GM12878 (cell line): Measurements from ENCODE around the gene THYN1. TPM values are rescaled to one million over a fixed set of nuclear protein-coding genes. Genes with fewer than 3 reads are reported as not detected.

Source experiments
- ATAC-seq: fragments of 200-7000 bp; cut with Tn5 transposase; 3 replicates; pipeline ENCODE4 v1.9.1; 2020; ENCODE audit warnings: mild to moderate bottlenecking, moderate library complexity
- BruUV-seq: library from RNA; stranded (reverse); fragments of 400-500 nt; replicated peaks from 2 replicates; lab custom pipeline; 2021; lab: Mats Ljungman, UMichigan
- CTCF ChIA-PET: fragments of 300-600 bp; sonication (Branson Sonifier 250); formaldehyde crosslinking; extraction: SDS; loops from one replicate; lab custom pipeline; 2021; ENCODE audit warnings: inconsistent platforms; lab: Yijun Ruan, JAX
- POLR2A ChIA-PET: fragments of 350-600 bp; formaldehyde crosslinking; extraction: SDS; loops from one replicate; lab custom pipeline; 2021; ENCODE audit warnings: inconsistent platforms; lab: Charles Lee
- RAD21 ChIA-PET: fragments of 300-600 bp; sonication (Branson Sonifier 250); formaldehyde crosslinking; loops from one replicate; lab custom pipeline; 2023; ENCODE audit warnings: antibody characterized with exemption; ENCODE audit not compliant: unreplicated experiment; lab: Charles Lee
- SMC1A ChIA-PET: fragments of 300-600 bp; sonication (Branson Sonifier 250); formaldehyde crosslinking; loops from one replicate; lab custom pipeline; 2023; ENCODE audit not compliant: unreplicated experiment, uncharacterized antibody; lab: Charles Lee
- DNase-seq: peaks from one replicate; pipeline ENCODE4 v3.0.0-alpha.2; 2011; ENCODE audit warnings: low read depth, low spot score
- FAIRE-seq: peaks from 3 replicates; lab custom pipeline; 2011; peaks lifted over from hg19 to GRCh38; lab: Jason Lieb, UNC
- H2AFZ ChIP-seq: 2 replicates; pipeline ENCODE4 v1.6.0; 2011; ENCODE audit warnings: low read depth, low read length, control low read depth; ENCODE audit not compliant: control insufficient read depth
- H3K27ac ChIP-seq: 2 replicates; pipeline ENCODE4 v1.5.1; 2011; ENCODE audit warnings: control low read depth; ENCODE audit not compliant: control insufficient read depth, insufficient read depth
- H3K27me3 ChIP-seq, 2 experiments: replicated peaks in 1 of 2; 2 replicates each; pipeline versions ENCODE4 v1.6.0 to v1.6.1; 2011; ENCODE audit warnings: low read length in 1 of 2; ENCODE audit not compliant: control insufficient read depth in 2 of 2, insufficient read depth in 2 of 2
- H3K36me3 ChIP-seq, 2 experiments: 2 replicates each; pipeline ENCODE4 v1.5.1; 2011; ENCODE audit warnings: low read length in 1 of 2; ENCODE audit not compliant: control insufficient read depth in 2 of 2, insufficient read depth in 2 of 2
- H3K4me1 ChIP-seq: 2 replicates; pipeline ENCODE4 v1.6.1; 2011; ENCODE audit warnings: mild to moderate bottlenecking, low read length, moderate library complexity, mixed read lengths; ENCODE audit not compliant: control insufficient read depth, insufficient read depth
- H3K4me2 ChIP-seq: 2 replicates; pipeline ENCODE4 v1.6.0; 2011; ENCODE audit warnings: control low read depth; ENCODE audit not compliant: control insufficient read depth, insufficient read depth
- H3K4me3 ChIP-seq: fragments of 200-600 bp; sonication (generic); 2 replicates; pipeline ENCODE4 v1.5.1; 2016
- H3K79me2 ChIP-seq: 2 replicates; pipeline ENCODE4 v1.6.0; 2011; ENCODE audit warnings: low read length; ENCODE audit not compliant: control insufficient read depth, insufficient read depth
- H3K9ac ChIP-seq: 2 replicates; pipeline ENCODE4 v1.8.0; 2011; ENCODE audit warnings: low read length, control low read depth, mixed read lengths; ENCODE audit not compliant: control insufficient read depth, insufficient read depth
- H3K9me3 ChIP-seq: replicated peaks from 3 replicates; pipeline ENCODE4 v1.5.1; 2011; ENCODE audit warnings: mild to moderate bottlenecking, low read length; ENCODE audit not compliant: control insufficient read depth, insufficient read depth
- H4K20me1 ChIP-seq: 2 replicates; pipeline ENCODE4 v1.6.0; 2011; ENCODE audit not compliant: control insufficient read depth, insufficient read depth
- BRCA1 ChIP-seq: IDR thresholded peaks from 2 replicates; pipeline ENCODE4 v1.6.1; 2011; ENCODE audit warnings: low read depth, low read length, improper control_type of control experiment
- GATAD2B ChIP-seq: fragments of 450-650 bp; conservative IDR thresholded peaks from 2 replicates; pipeline ENCODE4 v1.6.1; 2017; ENCODE audit warnings: low read depth, mild to moderate bottlenecking, moderate library complexity
- HDAC2 ChIP-seq: fragments of 200-600 bp; sonication (generic); IDR thresholded peaks from 2 replicates; pipeline ENCODE4 v1.6.1; 2017
- NFIC ChIP-seq: IDR thresholded peaks from 2 replicates; pipeline ENCODE4 v1.6.1; 2012; ENCODE audit warnings: low read depth, mild to moderate bottlenecking, inconsistent platforms, low read length, moderate library complexity
- PML ChIP-seq: IDR thresholded peaks from 2 replicates; pipeline ENCODE4 v1.6.1; 2012; ENCODE audit warnings: low read length, inconsistent platforms
- POLR2AphosphoS2 ChIP-seq: IDR thresholded peaks from 2 replicates; pipeline ENCODE4 v1.6.1; 2011; ENCODE audit warnings: low read depth, mild to moderate bottlenecking, low read length, improper control_type of control experiment, moderate library complexity
- STAT1 ChIP-seq: fragments of 450-650 bp; conservative IDR thresholded peaks from 2 replicates; pipeline ENCODE4 v1.6.1; 2014; ENCODE audit warnings: antibody characterized with exemption, mild to moderate bottlenecking
- WGBS: methylation state at CpG from one replicate; pipeline ENCODE4 v1.1.6; 2016; ENCODE audit warnings: low lambda C conversion rate; ENCODE audit not compliant: insufficient replicate concordance, insufficient coverage; ENCODE audit errors: missing lambda C conversion rate; 5-methylcytosine and 5-hydroxymethylcytosine counted together
- in situ Hi-C: fragments of 300-500 bp; cut with MboI; formaldehyde crosslinking; loops from 9 replicates; pipeline ENCODE4 v1.14.3; 2018; ENCODE audit warnings: mixed read lengths
- intact Hi-C: fragments of 100-400 bp; cut with micrococcal nuclease; formaldehyde crosslinking; loops from one replicate; pipeline ENCODE4 v1.14.2; 2022; ENCODE audit not compliant: unreplicated experiment
- polyA plus RNA-seq, 11 experiments: library from polyadenylated mRNA; depleted of rRNA in 4 of 11; unstranded in 6 of 11; stranded (reverse) in 5 of 11; fragments of >200 nt; fragmentation: Nextera tagmentation in 4 of 11; fragmentation: Illumina TruSeq in 1 of 11; extraction: Ambion mirVana in 4 of 11; extraction: Trizol in 1 of 11; gene quantifications; 1 replicate in 1 of 11; 2 replicates in 10 of 11; pipeline versions ENCODE4 v1.2.1 to v1.2.3, GENCODE V29; 2011 to 2016; ENCODE audit warnings: inconsistent platforms in 2 of 11, missing spikeins in 2 of 11, low read depth in 1 of 11
- total RNA-seq, 4 experiments: library from RNA; depleted of rRNA in 3 of 4; stranded (reverse); fragments of >200 nt in 3 of 4; fragmentation: Illumina TruSeq in 1 of 4; extraction: Trizol in 1 of 4; gene quantifications; 2 replicates each; pipeline versions ENCODE4 v1.2.1 to v1.2.3, GENCODE V29; 2013 to 2021
- TF ChIP-seq, protein P1 (sequence below): fragments of 450-650 bp; IDR thresholded peaks from 2 replicates; pipeline ENCODE4 v1.6.1; 2017; ENCODE audit warnings: borderline replicate concordance

Gene THYN1
- total and polyA plus RNA-seq, 10 of the 15 experiments (the other 5 are each of a cell fraction or from before 2014, with no cell fraction given), result 45.7 to 221 (median 96.3) TPM

DNA sequence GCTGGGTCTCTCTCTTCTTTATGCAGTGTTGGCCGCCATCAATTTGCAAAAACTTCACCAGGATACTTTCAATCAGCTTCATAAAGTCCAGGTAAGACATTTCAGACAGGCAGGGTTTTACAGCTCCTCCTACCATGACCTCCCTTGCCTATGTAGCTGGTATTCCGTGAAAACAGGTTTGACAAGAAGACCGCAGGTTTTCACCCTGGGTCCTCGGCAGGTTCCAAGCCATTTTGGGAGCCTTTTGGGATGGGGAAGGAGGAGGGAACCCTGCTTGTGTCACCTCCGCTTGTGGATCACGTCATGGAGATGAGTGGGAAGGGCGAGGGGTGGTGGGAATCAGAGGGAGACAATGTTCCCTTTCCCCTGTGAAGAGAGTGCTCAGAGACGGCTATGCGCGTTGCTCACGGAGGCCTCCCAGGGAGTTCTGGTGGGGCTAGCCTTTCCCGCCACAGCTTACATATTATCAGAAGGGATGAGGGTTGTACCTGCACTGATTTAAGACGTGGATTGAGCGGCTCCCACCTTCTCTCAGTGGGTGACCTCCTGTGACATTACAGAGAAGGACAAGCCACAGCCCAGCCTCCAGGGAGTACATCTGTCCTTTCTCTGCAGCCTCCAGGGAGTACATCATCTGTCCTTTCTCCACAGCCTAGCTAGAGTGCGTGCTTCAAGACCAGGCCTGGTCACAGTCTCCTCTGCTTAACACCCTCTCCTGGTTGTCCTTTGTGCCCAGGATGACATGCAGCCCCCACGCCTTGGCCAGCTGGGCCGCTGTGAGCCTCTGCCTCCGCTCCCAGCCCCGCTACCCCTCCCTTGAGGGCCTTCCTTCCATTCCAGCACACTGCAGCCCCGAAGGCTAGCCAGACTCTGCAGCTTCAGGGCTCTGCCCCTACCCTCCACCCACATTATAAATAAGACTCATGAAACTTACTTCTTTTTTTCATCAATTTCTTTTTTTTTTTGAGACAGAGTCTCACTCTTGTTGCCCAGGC is 40.3 kb upstream of the THYN1 start:
- ChIA-PET POLR2A (no interaction called here), CTCF (interaction anchor here (0.6 kb wide), 1 partner anchor 36 kb away, joined by 4 read pairs; no protein-coding TSS in a partner anchor), SMC1A (no interaction called here), RAD21 (no interaction called here)
- Histone ChIP-seq H2AFZ (no peak overlapping the region), H3K4me1 (no peaks in the 10 kb centered on the region), H3K4me3 (no peak overlapping the region), H3K27me3 (peaks cover 0 to 2% of the 10 kb centered on the region in 2 experiments; a peak in 1 of 4 replicates), H3K9me3 (no peaks in the 10 kb centered on the region), H3K27ac (no peak overlapping the region), H3K9ac (no peak overlapping the region), H4K20me1 (no peaks in the 10 kb centered on the region), H3K4me2 (no peak overlapping the region), H3K79me2 (no peaks in the 10 kb centered on the region), H3K36me3 (no peaks in the 10 kb centered on the region)
- intact Hi-C loops, result no loop called here
- FAIRE-seq, result no peak
- 38% methylated on average over 20 of the region's 20 CpGs for WGBS
- no TSS peak for BruUV-seq
- in situ Hi-C loops, result no loop called here
- no peak for TF ChIP-seq GATAD2B
- TF ChIP-seq POLR2AphosphoS2, result no peak
- no peak for TF ChIP-seq NFIC
- no peak for TF ChIP-seq PML
- TF ChIP-seq, protein P1, sequence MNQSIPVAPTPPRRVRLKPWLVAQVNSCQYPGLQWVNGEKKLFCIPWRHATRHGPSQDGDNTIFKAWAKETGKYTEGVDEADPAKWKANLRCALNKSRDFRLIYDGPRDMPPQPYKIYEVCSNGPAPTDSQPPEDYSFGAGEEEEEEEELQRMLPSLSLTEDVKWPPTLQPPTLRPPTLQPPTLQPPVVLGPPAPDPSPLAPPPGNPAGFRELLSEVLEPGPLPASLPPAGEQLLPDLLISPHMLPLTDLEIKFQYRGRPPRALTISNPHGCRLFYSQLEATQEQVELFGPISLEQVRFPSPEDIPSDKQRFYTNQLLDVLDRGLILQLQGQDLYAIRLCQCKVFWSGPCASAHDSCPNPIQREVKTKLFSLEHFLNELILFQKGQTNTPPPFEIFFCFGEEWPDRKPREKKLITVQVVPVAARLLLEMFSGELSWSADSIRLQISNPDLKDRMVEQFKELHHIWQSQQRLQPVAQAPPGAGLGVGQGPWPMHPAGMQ, result no peak
- no peak for TF ChIP-seq BRCA1
- no peak for TF ChIP-seq HDAC2
- no peak for TF ChIP-seq STAT1
- TF ChIP-seq, all 136 proteins: peak for 0
- ATAC-seq (no peak), DNase-seq (no peak)
